GM23338 (cell line): ENCODE measurements around the gene SHISAL1. TPM values are rescaled to one million over a fixed set of nuclear protein-coding genes. Genes with fewer than 3 reads are reported as not detected.

Experiments used
- ATAC-seq: fragments of 200-7000 bp; cut with Tn5 transposase; 3 replicates; pipeline ENCODE4 v1.9.1; 2020
- DNase-seq: peaks from one replicate; pipeline ENCODE4 v3.0.0-alpha.2; 2015; ENCODE audit warnings: low spot score
- H2AFZ ChIP-seq: fragments of 200-600 bp; sonication (generic); 2 replicates; pipeline ENCODE4 v1.8.0; 2016; ENCODE audit warnings: antibody characterized with exemption, mild to moderate bottlenecking, moderate library complexity
- H3F3A ChIP-seq: fragments of 200-600 bp; sonication (generic); replicated peaks from 2 replicates; pipeline ENCODE4 v1.8.0; 2017; ENCODE audit warnings: antibody characterized with exemption, mixed run types, low read depth
- H3K27ac ChIP-seq: fragments of 200-600 bp; sonication (generic); 2 replicates; pipeline ENCODE4 v1.6.1; 2016; ENCODE audit warnings: low read depth
- H3K27me3 ChIP-seq: fragments of 200-600 bp; sonication (generic); 2 replicates; pipeline ENCODE4 v1.8.0; 2016; ENCODE audit warnings: mild to moderate bottlenecking, mixed run types, moderate library complexity; ENCODE audit not compliant: insufficient read depth
- H3K36me3 ChIP-seq: fragments of 200-600 bp; sonication (generic); 2 replicates; pipeline ENCODE4 v1.8.0; 2016; ENCODE audit warnings: mild to moderate bottlenecking; ENCODE audit not compliant: insufficient read depth
- H3K4me1 ChIP-seq: fragments of 200-600 bp; sonication (generic); 2 replicates; pipeline ENCODE4 v1.8.0; 2016; ENCODE audit warnings: mild to moderate bottlenecking, moderate library complexity; ENCODE audit not compliant: insufficient read depth
- H3K4me2 ChIP-seq: fragments of 200-600 bp; sonication (generic); 2 replicates; pipeline ENCODE4 v1.7.1; 2017; ENCODE audit warnings: mixed run types
- H3K4me3 ChIP-seq: fragments of 200-600 bp; sonication (generic); 2 replicates; pipeline ENCODE4 v1.6.1; 2016; ENCODE audit warnings: mixed run types
- H3K79me2 ChIP-seq: fragments of 200-600 bp; sonication (generic); replicated peaks from 2 replicates; pipeline ENCODE4 v1.8.0; 2017; ENCODE audit warnings: mild to moderate bottlenecking; ENCODE audit not compliant: insufficient read depth
- H3K9me2 ChIP-seq: fragments of 200-600 bp; sonication (generic); 2 replicates; pipeline ENCODE4 v1.8.0; 2017; ENCODE audit not compliant: insufficient read depth
- H4K20me1 ChIP-seq: fragments of 200-600 bp; sonication (generic); replicated peaks from 2 replicates; pipeline ENCODE4 v1.8.0; 2017; ENCODE audit warnings: mild to moderate bottlenecking; ENCODE audit not compliant: insufficient read depth
- H3K27ac Mint-ChIP-seq: 2 replicates; pipeline ENCODE4 v1.8.0; 2020; ENCODE audit warnings: inconsistent platforms, mild to moderate bottlenecking, moderate library complexity, mixed read lengths
- H3K27me3 Mint-ChIP-seq: 3 replicates; pipeline ENCODE4 v1.8.0; 2022; ENCODE audit warnings: low read depth, mild to moderate bottlenecking, moderate library complexity, mixed read lengths, inconsistent platforms; ENCODE audit not compliant: insufficient read depth, poor library complexity
- H3K36me3 Mint-ChIP-seq: 3 replicates; pipeline ENCODE4 v1.8.0; 2021; ENCODE audit warnings: low read depth, mild to moderate bottlenecking, inconsistent platforms, moderate library complexity, mixed read lengths
- H3K4me1 Mint-ChIP-seq: 3 replicates; pipeline ENCODE4 v1.8.0; 2020; ENCODE audit warnings: mild to moderate bottlenecking, inconsistent platforms, mixed read lengths
- H3K4me3 Mint-ChIP-seq: 3 replicates; pipeline ENCODE4 v1.8.0; 2021; ENCODE audit warnings: moderate library complexity, mild to moderate bottlenecking, inconsistent platforms, mixed read lengths
- H3K9me3 Mint-ChIP-seq: 3 replicates; pipeline ENCODE4 v1.8.0; 2020; ENCODE audit warnings: moderate library complexity, mild to moderate bottlenecking, inconsistent platforms, mixed read lengths
- CREB1 ChIP-seq: fragments of 250-450 bp; sonication (Bioruptor Pico); IDR thresholded peaks from 2 replicates; pipeline ENCODE4 v1.5.0; 2020; ENCODE audit warnings: low read depth, mild to moderate bottlenecking, moderate library complexity
- CTCF ChIP-seq, 2 experiments: fragments of 200-600 bp in 1 of 2; sonication (generic) in 1 of 2; conservative IDR thresholded peaks; 2 replicates each; pipeline versions ENCODE4 v1.5.1 to v1.6.1; 2016 to 2017; ENCODE audit warnings: antibody characterized with exemption in 2 of 2, low read depth in 2 of 2, mild to moderate bottlenecking in 2 of 2, moderate library complexity in 1 of 2
- EZH2 ChIP-seq: fragments of 200-600 bp; sonication (generic); IDR thresholded peaks from one replicate; pipeline ENCODE4 v1.8.0; 2017; ENCODE audit warnings: antibody characterized with exemption, mild to moderate bottlenecking, low read depth; ENCODE audit not compliant: unreplicated experiment
- EZH2phosphoT487 ChIP-seq: fragments of 200-600 bp; sonication (generic); IDR thresholded peaks from one replicate; pipeline ENCODE4 v1.8.1; 2018; ENCODE audit warnings: antibody characterized with exemption; ENCODE audit not compliant: unreplicated experiment
- JUNB ChIP-seq: IDR thresholded peaks from one replicate; pipeline ENCODE4 v1.6.1; 2016; ENCODE audit warnings: antibody characterized with exemption; ENCODE audit not compliant: unreplicated experiment
- NANOG ChIP-seq: IDR thresholded peaks from 2 replicates; pipeline ENCODE4 v1.6.1; 2016; ENCODE audit warnings: antibody characterized with exemption, borderline replicate concordance
- POLR2AphosphoS5 ChIP-seq: IDR thresholded peaks from 2 replicates; pipeline ENCODE4 v1.6.1; 2016; ENCODE audit warnings: antibody characterized with exemption, low read depth
- STAT1 ChIP-seq: IDR thresholded peaks from one replicate; pipeline ENCODE4 v1.6.1; 2016; ENCODE audit warnings: antibody characterized with exemption; ENCODE audit not compliant: unreplicated experiment
- ZNF114 ChIP-seq: fragments of 250-450 bp; sonication (Bioruptor Pico); IDR thresholded peaks from 2 replicates; pipeline ENCODE4 v1.5.0; 2020; ENCODE audit warnings: mild to moderate bottlenecking, moderate library complexity
- ZNF331 ChIP-seq: fragments of 250-450 bp; sonication (Bioruptor Pico); IDR thresholded peaks from 2 replicates; pipeline ENCODE4 v1.5.0; 2020; ENCODE audit warnings: low read depth, mild to moderate bottlenecking, moderate library complexity
- ZNF462 ChIP-seq: fragments of 250-450 bp; sonication (Bioruptor Pico); IDR thresholded peaks from 2 replicates; pipeline ENCODE4 v1.5.0; 2020; ENCODE audit warnings: mild to moderate bottlenecking, moderate library complexity
- polyA plus RNA-seq: library from polyadenylated mRNA; unstranded; fragments of >200 nt; fragmentation: Nextera tagmentation; extraction: Ambion mirVana; gene quantifications from 2 replicates; pipeline ENCODE4 v1.2.1, GENCODE V29; 2016
- total RNA-seq: library from RNA; depleted of rRNA; stranded (reverse); fragments of >200 nt; shearing (Covaris generic); gene quantifications from 2 replicates; pipeline ENCODE4 v1.2.3, GENCODE V29; 2014
- TF ChIP-seq, protein P1 (sequence below): IDR thresholded peaks from 2 replicates; pipeline ENCODE4 v1.6.1; 2016; ENCODE audit warnings: antibody characterized with exemption
- TF ChIP-seq, protein P2 (sequence below): IDR thresholded peaks from one replicate; pipeline ENCODE4 v1.6.1; 2018; ENCODE audit warnings: antibody characterized with exemption; ENCODE audit not compliant: unreplicated experiment

Gene SHISAL1
- total and polyA plus RNA-seq, 2 experiments from 2014 or later, result 0.71 to 3.4 TPM

GRCh38 chr22:44194569-44194968, 118.2 kb downstream of the SHISAL1 start:
- Histone ChIP-seq H3K27me3 (no peaks in the 10 kb centered on the region), H3K36me3 (no peaks in the 10 kb centered on the region), H4K20me1 (no peaks in the 10 kb centered on the region), H3F3A (no peaks in the 10 kb centered on the region), H3K4me1 (no peaks in the 10 kb centered on the region), H2AFZ (no peak overlapping the region), H3K27ac (no peak overlapping the region), H3K9me2 (no peaks in the 10 kb centered on the region), H3K79me2 (no peaks in the 10 kb centered on the region), H3K4me2 (no peak overlapping the region), H3K4me3 (no peak overlapping the region)
- Mint-ChIP-seq H3K4me1 (peaks cover 4% of the 10 kb centered on the region; the same call in 1 of the 3 replicates), H3K36me3 (no peaks in the 10 kb centered on the region), H3K4me3 (no peak overlapping the region), H3K9me3 (peaks cover 4% of the 10 kb centered on the region; the same call in 1 of the 3 replicates), H3K27ac (no peak overlapping the region), H3K27me3 (peaks cover 8% of the 10 kb centered on the region)
- ATAC-seq, result no peak
- no peak for DNase-seq
- TF ChIP-seq CREB1 (no peak), ZNF331 (CRISPR knock-in tag) (no peak), NANOG (no peak), ZNF114 (no peak), EZH2 (no peak), POLR2AphosphoS5 (no peak), ZNF462 (CRISPR knock-in tag) (no peak), STAT1 (no peak), EZH2phosphoT487 (no peak), CTCF (conservative IDR thresholded peaks at IDR 0.05; ENCODE audit: low read depth in 2 of 2) (no peak), JUNB (no peak)
- TF ChIP-seq, protein P1, sequence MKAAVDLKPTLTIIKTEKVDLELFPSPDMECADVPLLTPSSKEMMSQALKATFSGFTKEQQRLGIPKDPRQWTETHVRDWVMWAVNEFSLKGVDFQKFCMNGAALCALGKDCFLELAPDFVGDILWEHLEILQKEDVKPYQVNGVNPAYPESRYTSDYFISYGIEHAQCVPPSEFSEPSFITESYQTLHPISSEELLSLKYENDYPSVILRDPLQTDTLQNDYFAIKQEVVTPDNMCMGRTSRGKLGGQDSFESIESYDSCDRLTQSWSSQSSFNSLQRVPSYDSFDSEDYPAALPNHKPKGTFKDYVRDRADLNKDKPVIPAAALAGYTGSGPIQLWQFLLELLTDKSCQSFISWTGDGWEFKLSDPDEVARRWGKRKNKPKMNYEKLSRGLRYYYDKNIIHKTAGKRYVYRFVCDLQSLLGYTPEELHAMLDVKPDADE, result no peak
- TF ChIP-seq, protein P2, sequence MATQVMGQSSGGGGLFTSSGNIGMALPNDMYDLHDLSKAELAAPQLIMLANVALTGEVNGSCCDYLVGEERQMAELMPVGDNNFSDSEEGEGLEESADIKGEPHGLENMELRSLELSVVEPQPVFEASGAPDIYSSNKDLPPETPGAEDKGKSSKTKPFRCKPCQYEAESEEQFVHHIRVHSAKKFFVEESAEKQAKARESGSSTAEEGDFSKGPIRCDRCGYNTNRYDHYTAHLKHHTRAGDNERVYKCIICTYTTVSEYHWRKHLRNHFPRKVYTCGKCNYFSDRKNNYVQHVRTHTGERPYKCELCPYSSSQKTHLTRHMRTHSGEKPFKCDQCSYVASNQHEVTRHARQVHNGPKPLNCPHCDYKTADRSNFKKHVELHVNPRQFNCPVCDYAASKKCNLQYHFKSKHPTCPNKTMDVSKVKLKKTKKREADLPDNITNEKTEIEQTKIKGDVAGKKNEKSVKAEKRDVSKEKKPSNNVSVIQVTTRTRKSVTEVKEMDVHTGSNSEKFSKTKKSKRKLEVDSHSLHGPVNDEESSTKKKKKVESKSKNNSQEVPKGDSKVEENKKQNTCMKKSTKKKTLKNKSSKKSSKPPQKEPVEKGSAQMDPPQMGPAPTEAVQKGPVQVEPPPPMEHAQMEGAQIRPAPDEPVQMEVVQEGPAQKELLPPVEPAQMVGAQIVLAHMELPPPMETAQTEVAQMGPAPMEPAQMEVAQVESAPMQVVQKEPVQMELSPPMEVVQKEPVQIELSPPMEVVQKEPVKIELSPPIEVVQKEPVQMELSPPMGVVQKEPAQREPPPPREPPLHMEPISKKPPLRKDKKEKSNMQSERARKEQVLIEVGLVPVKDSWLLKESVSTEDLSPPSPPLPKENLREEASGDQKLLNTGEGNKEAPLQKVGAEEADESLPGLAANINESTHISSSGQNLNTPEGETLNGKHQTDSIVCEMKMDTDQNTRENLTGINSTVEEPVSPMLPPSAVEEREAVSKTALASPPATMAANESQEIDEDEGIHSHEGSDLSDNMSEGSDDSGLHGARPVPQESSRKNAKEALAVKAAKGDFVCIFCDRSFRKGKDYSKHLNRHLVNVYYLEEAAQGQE, result no peak
